Heart right ventricle (tissue), 16 donors: ENCODE data around the gene LGALS8. TPM values are rescaled to one million over a fixed set of nuclear protein-coding genes. Genes with fewer than 3 reads are reported as not detected.

ENCODE experiments used
- ATAC-seq, 8 donors: fragments of 200-7000 bp; cut with Tn5 transposase; one replicate each; pipeline ENCODE4 v1.9.1; 2020; ENCODE audit warnings: mild to moderate bottlenecking in 8 of 8, moderate library complexity in 8 of 8, moderate number of reproducible peaks in 1 of 8
- DNase-seq, 2 donors: peaks; one replicate each; pipeline ENCODE4 v3.0.0-alpha.2; 2020
- H3K27ac ChIP-seq, 10 donors: fragments of 200-600 bp; sonication (generic) in 2 of 10; one replicate each; pipeline versions ENCODE4 v1.5.0 to v1.8.0; 2020 to 2022; ENCODE audit warnings: mild to moderate bottlenecking in 3 of 10
- H3K27me3 ChIP-seq, 7 donors: fragments of 200-600 bp; one replicate each; pipeline ENCODE4 v1.8.0; 2021 to 2022; ENCODE audit warnings: mild to moderate bottlenecking in 2 of 7
- H3K36me3 ChIP-seq, 9 donors: fragments of 200-600 bp; sonication (generic) in 1 of 9; one replicate each; pipeline versions ENCODE4 v1.5.0 to v1.8.0; 2020 to 2022; ENCODE audit warnings: mild to moderate bottlenecking in 2 of 9
- H3K4me1 ChIP-seq, 9 donors: fragments of 200-600 bp; sonication (generic) in 1 of 9; one replicate each; pipeline versions ENCODE4 v1.5.0 to v1.8.0; 2020 to 2022; ENCODE audit warnings: mild to moderate bottlenecking in 4 of 9
- H3K4me3 ChIP-seq, 10 donors: fragments of 200-600 bp; sonication (generic) in 2 of 10; one replicate each; pipeline versions ENCODE4 v1.5.0 to v1.8.0; 2020 to 2022; ENCODE audit warnings: mild to moderate bottlenecking in 7 of 10, moderate library complexity in 2 of 10
- H3K9me3 ChIP-seq, 11 donors: fragments of 200-600 bp in 10 of 11; sonication (generic) in 2 of 11; one replicate each; pipeline versions ENCODE4 v1.5.0 to v1.8.0; 2013 to 2022; ENCODE audit warnings: mild to moderate bottlenecking in 2 of 11, control low read depth in 1 of 11, moderate library complexity in 1 of 11
- WGBS, 2 donors: extraction: QIAGEN DNeasy Blood & Tissue Kit; methylation state at CpG; one replicate each; pipeline ENCODE4 v1.1.7; 2013; ENCODE audit warnings: inconsistent platforms in 1 of 2; 5-methylcytosine and 5-hydroxymethylcytosine counted together
- intact Hi-C, 10 donors: fragments of 100-400 bp; cut with DNase I; formaldehyde crosslinking; loops; one replicate each; pipeline versions ENCODE4 v1.11.1 to v1.14.2; 2022
- polyA plus RNA-seq, 2 donors: library from polyadenylated mRNA; stranded (reverse); fragments of 200-250 nt; gene quantifications; one replicate each; pipeline ENCODE4 v1.2.3, GENCODE V29; 2013
- total RNA-seq, 10 donors: library from RNA; stranded (reverse); fragmentation: NEBNext Ultra II Directional in 3 of 10; extraction: Animal tissue kit (Norgen Biotek cat#: 25700) in 3 of 10; gene quantifications; one replicate each; pipeline versions ENCODE4 v1.2.1 to v1.2.4, GENCODE V29; 2021 to 2023
- TF ChIP-seq, protein P1 (sequence below), 9 donors: fragments of 200-600 bp; sonication (generic) in 2 of 9; IDR thresholded peaks; one replicate each; pipeline versions ENCODE4 v1.5.0 to v1.8.0; 2021 to 2022; ENCODE audit warnings: antibody characterized with exemption in 9 of 9, mild to moderate bottlenecking in 5 of 9, moderate library complexity in 1 of 9
- donor health status: Arrhythmogenic right ventricular cardiomyopathy.
- donor health status: ischemic (EF 13 %, LVEDD 7.1; RV severe dilation, severe dysfunction).
- donor health status: healthy with polysubstance abuse.
- donor health status: DM: no; HTN: yes; CAD: no.
- donor health status: DM: no; HTN: no; CAD: no.
- donor health status: ischemic (EF 25% LVEDD 6.9; RV normal size, moderate dysfunction).
- donor health status: ischemic (EF 25% LVEDD 5.7; RV mildly dilated, moderate dysfunction).
- donor health status: healthy.
- donor health status: DM: yes; HTN: yes; CAD: no.
- donor health status: Ischemic cardiomyopathy.
- donor health status: ischemic (EF 35%, LVEDD 5.7; RV mildly dilated, moderate dysfunction).
- donor health status: nonischemic (EF 11% LVEDD 7.7; RV severe dilation, severe dysfunction).
- donor health status: DM: yes; HTN: yes; CAD: no.
- donor health status: PGD.
- donor health status: ischemic (EF 29% LVEDD 5.4; RV normal size, mild dysfunction).
- donor health status: nonischemic (EF 23%, LVEDD 6.1; RV moderate dilation, normal function).

Gene LGALS8
- total and polyA plus RNA-seq, 12 donors = 36.7 to 107 (median 89.7) TPM

DNA sequence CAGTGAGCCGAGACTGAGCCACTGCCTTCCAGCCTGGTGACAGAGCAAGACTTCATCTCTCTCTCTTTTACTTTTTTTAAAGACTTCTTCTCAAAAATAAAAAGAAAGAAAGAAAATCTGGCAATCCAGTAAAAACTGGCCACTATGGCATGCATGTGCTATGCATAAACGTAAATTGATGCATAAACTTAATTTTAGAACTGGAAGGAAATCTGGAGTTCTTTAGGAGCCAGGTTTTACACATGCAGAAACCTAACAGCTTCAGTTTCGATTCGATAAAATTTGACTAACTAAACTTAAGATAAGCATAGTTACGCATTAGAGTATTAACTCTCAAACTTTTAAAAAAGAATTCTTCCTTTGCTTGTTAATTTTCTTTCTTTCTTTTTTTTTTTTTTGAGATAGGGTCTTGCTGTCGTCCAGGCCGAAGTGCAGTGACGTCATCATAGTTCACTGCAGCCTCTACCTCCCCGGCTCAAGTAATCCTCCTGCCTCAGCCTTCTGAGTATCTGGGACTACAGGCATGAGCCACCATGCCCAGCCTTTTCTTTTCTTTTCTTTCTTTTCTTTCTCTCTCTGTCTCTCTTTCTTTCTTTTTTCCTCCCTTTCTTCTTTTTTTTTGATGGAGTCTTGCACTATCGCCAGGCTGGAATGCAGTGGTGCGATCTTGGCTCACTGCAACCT lies 11.9 kb upstream of the LGALS8 start:
- H3K9me3 ChIP-seq = no peaks in the 10 kb centered on the region
- no peak for DNase-seq
- ATAC-seq = no peak
- peaks cover 0 to 8% (median 0%) of the 10 kb centered on the region in 9 donors for H3K4me1 ChIP-seq
- no peaks in the 10 kb centered on the region for H3K27me3 ChIP-seq
- no peak overlapping the region for H3K27ac ChIP-seq
- no peaks in the 10 kb centered on the region for H3K36me3 ChIP-seq
- H3K4me3 ChIP-seq = no peak overlapping the region
- intact Hi-C loops = no loop called here
- TF ChIP-seq, protein P1, sequence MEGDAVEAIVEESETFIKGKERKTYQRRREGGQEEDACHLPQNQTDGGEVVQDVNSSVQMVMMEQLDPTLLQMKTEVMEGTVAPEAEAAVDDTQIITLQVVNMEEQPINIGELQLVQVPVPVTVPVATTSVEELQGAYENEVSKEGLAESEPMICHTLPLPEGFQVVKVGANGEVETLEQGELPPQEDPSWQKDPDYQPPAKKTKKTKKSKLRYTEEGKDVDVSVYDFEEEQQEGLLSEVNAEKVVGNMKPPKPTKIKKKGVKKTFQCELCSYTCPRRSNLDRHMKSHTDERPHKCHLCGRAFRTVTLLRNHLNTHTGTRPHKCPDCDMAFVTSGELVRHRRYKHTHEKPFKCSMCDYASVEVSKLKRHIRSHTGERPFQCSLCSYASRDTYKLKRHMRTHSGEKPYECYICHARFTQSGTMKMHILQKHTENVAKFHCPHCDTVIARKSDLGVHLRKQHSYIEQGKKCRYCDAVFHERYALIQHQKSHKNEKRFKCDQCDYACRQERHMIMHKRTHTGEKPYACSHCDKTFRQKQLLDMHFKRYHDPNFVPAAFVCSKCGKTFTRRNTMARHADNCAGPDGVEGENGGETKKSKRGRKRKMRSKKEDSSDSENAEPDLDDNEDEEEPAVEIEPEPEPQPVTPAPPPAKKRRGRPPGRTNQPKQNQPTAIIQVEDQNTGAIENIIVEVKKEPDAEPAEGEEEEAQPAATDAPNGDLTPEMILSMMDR (IDR thresholded peaks at IDR 0.05) = no peak
- WGBS, 2 donors = 76 to 90% methylated on average over 11 of the region's 11 CpGs

DNA sequence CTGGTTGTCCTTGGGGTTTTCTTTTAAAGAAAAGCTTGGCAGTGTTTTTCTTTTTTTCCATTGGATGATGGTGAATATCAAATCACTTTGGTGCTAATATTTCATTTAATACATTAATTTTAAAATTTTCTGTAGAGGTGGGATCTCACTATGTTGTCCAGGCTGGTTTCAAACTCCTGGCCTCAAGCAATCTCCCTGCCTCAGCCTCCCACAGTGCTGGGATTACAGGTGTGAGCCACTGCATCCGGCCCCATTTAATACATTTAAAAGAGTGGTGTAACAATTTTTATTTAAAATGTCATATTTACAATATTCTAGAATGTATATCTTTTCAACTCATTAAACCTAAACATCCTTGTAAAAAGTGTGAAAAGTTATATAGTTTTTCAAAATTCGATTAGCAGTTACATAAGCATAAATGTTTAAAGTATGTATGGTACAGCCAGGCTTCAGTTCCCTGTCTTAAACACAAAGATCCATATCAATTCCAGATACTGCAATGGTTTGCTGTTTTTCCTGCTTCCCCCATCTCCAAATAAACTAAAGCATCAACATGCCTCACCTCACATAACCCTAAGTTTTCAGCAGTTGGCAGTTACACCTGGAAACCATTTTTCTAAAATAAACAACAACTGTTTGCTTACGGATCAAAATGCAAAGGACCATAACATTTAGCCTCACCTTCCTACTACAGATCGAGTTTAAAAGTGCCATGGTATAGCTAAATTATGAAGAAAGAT lies 8.9 kb upstream of the LGALS8 start:
- TF ChIP-seq, protein P1 (IDR thresholded peaks at IDR 0.05) = no peak
- Histone ChIP-seq H3K4me3 (no peak overlapping the region), H3K4me1 (peaks cover 0 to 8% (median 0%) of the 10 kb centered on the region in 9 donors), H3K27me3 (no peaks in the 10 kb centered on the region), H3K36me3 (no peaks in the 10 kb centered on the region), H3K27ac (no peak overlapping the region), H3K9me3 (no peaks in the 10 kb centered on the region)
- 79 to 80% methylated on average over 4 of the region's 4 CpGs for WGBS, 2 donors
- ATAC-seq (no peak), DNase-seq (no peak)
- intact Hi-C loops = no loop called here

DNA sequence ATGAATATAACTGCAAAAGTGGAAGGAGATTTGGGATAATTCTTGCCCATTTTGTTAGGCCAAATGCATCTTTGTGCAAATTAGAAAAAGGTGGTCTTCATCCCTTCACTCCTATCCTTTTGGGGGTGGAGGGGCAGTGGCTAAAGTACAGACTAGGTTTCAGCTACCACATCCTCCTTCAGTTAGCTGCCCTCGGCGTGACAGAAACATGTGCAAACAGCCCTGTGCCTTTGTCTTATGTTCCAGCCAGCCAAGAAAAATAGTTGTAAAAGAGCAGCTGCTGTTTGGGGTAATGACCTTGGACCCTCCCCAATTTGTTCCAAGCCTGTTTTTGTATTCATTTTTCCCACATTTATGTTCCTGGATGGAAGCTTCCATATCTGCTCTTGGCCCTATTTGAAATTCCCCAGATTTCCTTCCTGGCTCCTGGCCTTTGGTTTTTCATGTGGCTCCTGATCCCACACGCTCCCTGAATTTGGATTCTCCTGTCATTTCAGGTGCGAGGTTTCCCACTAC lies 8.3 kb upstream of the LGALS8 start:
- no peak for DNase-seq
- H3K27ac ChIP-seq = no peak overlapping the region
- no peaks in the 10 kb centered on the region for H3K9me3 ChIP-seq
- ATAC-seq = peak in 3 of 8 donors; percentile 33 to 40 (median 35)
- TF ChIP-seq, protein P1 (IDR thresholded peaks at IDR 0.05) = no peak
- H3K27me3 ChIP-seq = no peaks in the 10 kb centered on the region
- intact Hi-C loops = no loop called here
- peaks cover 0 to 8% (median 0%) of the 10 kb centered on the region in 9 donors for H3K4me1 ChIP-seq
- WGBS, 2 donors = 57 to 69% methylated on average over 4 of the region's 4 CpGs
- no peak overlapping the region for H3K4me3 ChIP-seq
- H3K36me3 ChIP-seq = no peaks in the 10 kb centered on the region

DNA sequence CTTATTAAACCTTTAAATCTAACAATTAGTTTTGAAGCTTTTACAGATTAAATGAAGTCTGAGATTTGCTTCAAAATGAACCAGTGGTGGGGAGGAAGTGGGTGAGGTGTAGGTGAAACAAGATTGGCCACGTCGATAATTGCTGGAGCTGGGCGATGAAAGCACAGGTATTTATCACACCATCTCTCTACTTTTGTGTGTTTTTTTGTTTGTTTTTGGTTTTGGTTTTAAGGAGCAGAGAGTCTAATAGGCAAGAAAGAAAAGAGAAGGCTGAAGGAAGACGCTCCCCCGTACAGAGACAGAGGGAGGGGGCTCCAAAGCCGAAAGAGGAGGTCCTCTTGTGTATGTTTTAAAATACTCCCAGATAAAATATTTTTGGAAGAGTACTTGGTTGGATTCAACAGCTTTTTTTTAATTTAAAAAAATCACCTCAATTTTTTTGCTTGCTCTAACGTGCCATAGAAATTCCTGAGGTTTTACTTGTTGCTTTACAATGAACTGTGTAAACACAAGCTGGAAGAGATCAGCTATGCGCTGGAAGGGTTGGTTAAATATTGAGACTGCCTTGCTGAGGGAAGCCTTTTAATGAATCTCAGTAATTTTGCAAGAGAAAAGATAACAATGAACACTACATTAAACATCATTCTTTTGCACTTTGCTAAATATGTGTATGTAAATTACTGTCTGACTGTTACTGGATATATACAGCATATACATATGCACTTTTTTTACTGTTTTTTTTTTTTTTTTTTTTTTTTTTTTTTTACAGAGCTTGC lies 6.7 kb upstream of the LGALS8 start:
- DNase-seq (no peak), ATAC-seq (no peak)
- Histone ChIP-seq H3K27ac (peak overlapping the region in 1 of 10 donors; percentile 58), H3K9me3 (no peaks in the 10 kb centered on the region), H3K36me3 (no peaks in the 10 kb centered on the region), H3K27me3 (no peaks in the 10 kb centered on the region), H3K4me1 (peaks cover 0 to 8% (median 0%) of the 10 kb centered on the region in 9 donors), H3K4me3 (no peak overlapping the region)
- intact Hi-C loops = no loop called here
- 56 to 64% methylated on average over 8 of the region's 8 CpGs for WGBS, 2 donors
- TF ChIP-seq, protein P1 (IDR thresholded peaks at IDR 0.05) = no peak
